Adrenal gland (tissue), 12 donors: Measurements from ENCODE around the gene ARSJ. TPM values are rescaled to one million over a fixed set of nuclear protein-coding genes. Genes with fewer than 3 reads are reported as not detected.

ENCODE experiments used
- DNase-seq, 7 donors: peaks; one replicate each; pipeline ENCODE4 v3.0.0-alpha.2; 2019 to 2020
- H3K27ac ChIP-seq, 5 donors: fragments of 200-600 bp; sonication (generic) in 4 of 5; 1 replicate in 3 of 5; 2 replicates in 2 of 5; pipeline versions ENCODE4 v1.5.1 to v1.8.0; 2016 to 2020; ENCODE audit warnings: mild to moderate bottlenecking in 1 of 5
- H3K27me3 ChIP-seq: fragments of 200-600 bp; 2 replicates; pipeline ENCODE4 v1.8.0; 2021
- H3K36me3 ChIP-seq, 2 donors: fragments of 200-600 bp; replicated peaks in 1 of 2; 1 replicate in 1 of 2; 2 replicates in 1 of 2; pipeline versions ENCODE4 v1.5.1 to v1.8.0; 2018 to 2022
- H3K4me1 ChIP-seq, 2 donors: fragments of 200-600 bp; replicated peaks in 1 of 2; 1 replicate in 1 of 2; 2 replicates in 1 of 2; pipeline versions ENCODE4 v1.5.1 to v1.8.0; 2018 to 2021
- H3K4me3 ChIP-seq, 4 donors: fragments of 200-600 bp; sonication (generic) in 3 of 4; one replicate each; pipeline ENCODE4 v1.5.1; 2016 to 2018
- H3K9me3 ChIP-seq, 3 donors: fragments of 200-600 bp; sonication (generic) in 1 of 3; replicated peaks in 1 of 3; 1 replicate in 2 of 3; 2 replicates in 1 of 3; pipeline versions ENCODE4 v1.5.1 to v1.8.0; 2016 to 2021
- POLR2A ChIP-seq, 2 donors: fragments of 450-650 bp; IDR thresholded peaks; one replicate each; pipeline ENCODE4 v1.6.1; 2017; ENCODE audit warnings: antibody characterized with exemption in 2 of 2, mild to moderate bottlenecking in 2 of 2, moderate library complexity in 1 of 2
- WGBS, 4 donors: extraction: QIAGEN DNeasy Blood & Tissue Kit in 2 of 4; methylation state at CpG; one replicate each; pipeline versions ENCODE4 v1.1.5 to v1.1.7; 2013 to 2017; 5-methylcytosine and 5-hydroxymethylcytosine counted together
- intact Hi-C, 2 donors: fragments of 100-400 bp; cut with DNase I; formaldehyde crosslinking; loops; one replicate each; pipeline versions ENCODE4 v1.14.1 to v1.15.0; 2022 to 2023
- polyA plus RNA-seq, 3 donors: library from polyadenylated mRNA; stranded (reverse); fragments of 200-250 nt in 2 of 3; fragments of 350-450 nt in 1 of 3; fragmentation: Illumina TruSeq in 1 of 3; extraction: RNeasy Lipid Tissue Mini Kit (QIAGEN cat#74804) in 1 of 3; gene quantifications; one replicate each; pipeline ENCODE4 v1.2.3, GENCODE V29; 2013 to 2014
- total RNA-seq, 9 donors: library from RNA; depleted of rRNA in 4 of 9; stranded (reverse); fragments of >200 nt in 4 of 9; fragments of 120-200 nt in 1 of 9; fragmentation: NEBNext Ultra II Directional in 1 of 9; extraction: Animal tissue kit (Norgen Biotek cat#: 25700) in 1 of 9; gene quantifications; one replicate each; pipeline versions ENCODE4 v1.1.0 to v1.2.4, GENCODE V29; 2013 to 2023
- TF ChIP-seq, protein P1 (sequence below), 6 experiments: fragments of 450-650 bp in 4 of 6; fragments of 200-600 bp in 2 of 6; sonication (generic) in 1 of 6; IDR thresholded peaks; 1 replicate in 5 of 6; 2 replicates in 1 of 6; pipeline versions ENCODE4 v1.5.1 to v1.8.0; 2016 to 2021; ENCODE audit warnings: antibody characterized with exemption in 6 of 6, mild to moderate bottlenecking in 2 of 6, moderate library complexity in 1 of 6
- donor health status: healthy with polysubstance abuse.
- donor health status: Bipolar disorder and iron deficiency.
- donor health status: DM: yes; HTN: yes; CAD: no.
- donor health status: DM: no; HTN: no; CAD: no.
- donor health status: DM: no; HTN: no; CAD: no.
- donor health status: DM: yes; HTN: yes; CAD: no.

The ARSJ gene
- total and polyA plus RNA-seq, 12 donors, result 0.48 to 6.1 (median 3.0) TPM

DNA sequence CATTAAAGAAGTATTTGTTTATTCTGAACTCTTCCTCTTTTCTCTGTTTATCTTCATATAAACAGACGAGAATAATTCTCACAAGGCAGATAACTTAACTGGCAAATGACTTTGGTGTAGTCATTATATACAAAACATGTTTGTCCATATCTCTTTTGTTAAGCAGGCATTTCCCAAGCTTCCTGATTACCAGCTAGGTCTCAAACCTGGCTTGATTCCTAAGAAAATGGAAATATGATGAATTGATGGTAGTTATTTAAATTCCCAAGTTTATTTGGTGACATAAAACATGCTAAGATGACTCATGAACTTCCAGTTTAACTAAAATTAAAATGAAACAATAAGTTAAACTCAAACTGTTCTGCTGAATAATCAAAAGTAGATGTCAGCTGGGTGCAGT, 96.8 kb downstream of the ARSJ start:
- intact Hi-C loops, result no loop called here
- no peaks in the 10 kb centered on the region for H3K27me3 ChIP-seq
- no peak overlapping the region for H3K27ac ChIP-seq
- no peaks in the 10 kb centered on the region for H3K9me3 ChIP-seq
- 38 to 53% (median 50%) methylated on average over 1 of the region's 1 CpG for WGBS, 4 donors
- no peak for DNase-seq
- no peaks in the 10 kb centered on the region for H3K36me3 ChIP-seq
- no peak for TF ChIP-seq POLR2A (IDR thresholded peaks at IDR 0.05)
- TF ChIP-seq, protein P1, sequence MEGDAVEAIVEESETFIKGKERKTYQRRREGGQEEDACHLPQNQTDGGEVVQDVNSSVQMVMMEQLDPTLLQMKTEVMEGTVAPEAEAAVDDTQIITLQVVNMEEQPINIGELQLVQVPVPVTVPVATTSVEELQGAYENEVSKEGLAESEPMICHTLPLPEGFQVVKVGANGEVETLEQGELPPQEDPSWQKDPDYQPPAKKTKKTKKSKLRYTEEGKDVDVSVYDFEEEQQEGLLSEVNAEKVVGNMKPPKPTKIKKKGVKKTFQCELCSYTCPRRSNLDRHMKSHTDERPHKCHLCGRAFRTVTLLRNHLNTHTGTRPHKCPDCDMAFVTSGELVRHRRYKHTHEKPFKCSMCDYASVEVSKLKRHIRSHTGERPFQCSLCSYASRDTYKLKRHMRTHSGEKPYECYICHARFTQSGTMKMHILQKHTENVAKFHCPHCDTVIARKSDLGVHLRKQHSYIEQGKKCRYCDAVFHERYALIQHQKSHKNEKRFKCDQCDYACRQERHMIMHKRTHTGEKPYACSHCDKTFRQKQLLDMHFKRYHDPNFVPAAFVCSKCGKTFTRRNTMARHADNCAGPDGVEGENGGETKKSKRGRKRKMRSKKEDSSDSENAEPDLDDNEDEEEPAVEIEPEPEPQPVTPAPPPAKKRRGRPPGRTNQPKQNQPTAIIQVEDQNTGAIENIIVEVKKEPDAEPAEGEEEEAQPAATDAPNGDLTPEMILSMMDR (IDR thresholded peaks at IDR 0.05), result no peak
- H3K4me1 ChIP-seq, result no peaks in the 10 kb centered on the region
- H3K4me3 ChIP-seq, result no peak overlapping the region

DNA sequence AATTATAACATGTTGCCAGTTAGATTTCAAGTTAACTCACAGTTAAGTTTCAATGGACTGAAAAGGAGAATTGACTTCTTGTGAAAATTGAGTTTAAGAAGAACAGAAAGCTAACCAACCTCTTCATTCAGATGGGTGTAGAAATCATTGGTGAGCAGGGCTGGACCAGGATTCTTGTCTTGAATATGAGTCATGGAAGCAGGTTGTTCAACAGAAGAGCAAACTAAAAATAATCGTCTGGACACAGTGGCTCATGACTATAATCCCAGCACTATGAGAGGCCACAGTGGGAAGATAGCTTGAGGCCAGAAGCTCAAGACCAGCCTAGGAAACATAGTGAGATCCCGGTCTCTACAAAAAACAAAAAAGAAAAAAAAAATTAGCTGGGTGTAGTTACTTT, 98.2 kb downstream of the ARSJ start:
- H3K27me3 ChIP-seq, result no peaks in the 10 kb centered on the region
- WGBS, 4 donors, result 77 to 88% (median 82%) methylated on average over 1 to 2 of the region's 2 CpGs
- no peaks in the 10 kb centered on the region for H3K4me1 ChIP-seq
- intact Hi-C loops, result no loop called here
- no peak overlapping the region for H3K27ac ChIP-seq
- no peak for DNase-seq
- no peak overlapping the region for H3K4me3 ChIP-seq
- H3K9me3 ChIP-seq, result no peaks in the 10 kb centered on the region
- no peaks in the 10 kb centered on the region for H3K36me3 ChIP-seq
- TF ChIP-seq, protein P1 (IDR thresholded peaks at IDR 0.05), result no peak
- no peak for TF ChIP-seq POLR2A (IDR thresholded peaks at IDR 0.05)

DNA sequence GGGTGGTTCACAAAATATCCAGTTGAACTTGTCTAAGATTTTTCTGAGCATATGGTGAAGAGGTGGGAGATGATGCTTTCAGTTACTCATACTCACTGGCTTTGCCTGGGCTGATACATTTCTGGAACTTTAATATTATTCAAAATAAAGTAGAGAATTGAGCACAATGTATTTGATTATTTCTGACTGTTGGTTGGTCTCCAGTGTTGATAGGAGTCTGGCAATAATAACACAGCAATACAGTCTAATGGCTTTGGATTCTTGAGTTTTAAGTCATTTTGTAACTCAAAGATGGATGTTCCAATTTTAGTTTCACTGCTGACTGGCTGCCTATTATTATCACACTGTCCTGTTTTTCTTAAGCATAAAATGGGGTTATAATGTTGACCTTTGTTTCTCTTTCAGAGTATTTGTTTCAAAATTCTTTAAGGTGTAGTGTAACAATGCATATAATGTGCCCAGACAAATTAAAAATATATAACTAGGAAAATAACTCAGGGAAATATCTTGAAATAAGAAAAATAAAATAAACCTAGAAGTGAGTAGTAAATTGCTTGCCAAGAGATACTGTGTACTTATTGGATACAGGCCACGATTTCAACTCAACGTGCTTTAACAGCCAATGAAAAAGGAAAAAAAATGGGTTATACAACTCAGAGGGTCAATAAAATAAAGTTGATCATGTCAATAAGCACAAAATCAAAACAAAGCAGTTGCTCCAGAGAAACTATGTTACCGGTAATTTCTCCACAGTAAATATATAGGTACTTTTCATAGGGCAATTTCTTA, 99.0 kb downstream of the ARSJ start:
- no peaks in the 10 kb centered on the region for H3K36me3 ChIP-seq
- 46 to 75% (median 74%) methylated on average over 3 of the region's 3 CpGs for WGBS, 4 donors
- TF ChIP-seq POLR2A (IDR thresholded peaks at IDR 0.05), result no peak
- TF ChIP-seq, protein P1 (IDR thresholded peaks at IDR 0.05), result no peak
- H3K4me3 ChIP-seq, result no peak overlapping the region
- no peak for DNase-seq
- H3K4me1 ChIP-seq, result no peaks in the 10 kb centered on the region
- H3K27me3 ChIP-seq, result no peaks in the 10 kb centered on the region
- no peak overlapping the region for H3K27ac ChIP-seq
- intact Hi-C loops, result no loop called here
- no peaks in the 10 kb centered on the region for H3K9me3 ChIP-seq

DNA sequence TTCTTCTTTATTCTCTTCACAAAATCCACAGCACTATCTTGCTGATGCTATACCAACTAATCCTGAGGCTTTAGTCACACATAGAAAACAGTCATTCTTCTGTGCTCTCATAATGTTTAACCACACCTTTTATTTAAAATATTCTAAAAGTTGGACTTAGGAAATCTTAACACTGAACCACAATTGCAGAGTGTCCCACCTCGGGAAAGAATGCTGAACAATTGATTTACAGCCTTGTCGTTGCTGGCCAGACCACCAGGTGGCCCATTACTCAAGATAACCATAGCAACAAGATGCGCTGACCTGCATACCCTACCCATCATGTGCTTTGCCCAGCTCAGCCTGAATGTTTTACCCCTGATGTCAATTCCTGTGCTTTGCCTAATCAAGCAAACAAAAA, 100.8 kb downstream of the ARSJ start:
- no peaks in the 10 kb centered on the region for H3K9me3 ChIP-seq
- no peak for DNase-seq
- TF ChIP-seq, protein P1 (IDR thresholded peaks at IDR 0.05), result no peak
- no peak for TF ChIP-seq POLR2A (IDR thresholded peaks at IDR 0.05)
- intact Hi-C loops, result no loop called here
- 8 to 22% (median 22%) methylated on average over 3 of the region's 3 CpGs for WGBS, 4 donors
- H3K4me1 ChIP-seq, result no peaks in the 10 kb centered on the region
- no peaks in the 10 kb centered on the region for H3K27me3 ChIP-seq
- H3K4me3 ChIP-seq, result no peak overlapping the region
- no peak overlapping the region for H3K27ac ChIP-seq
- H3K36me3 ChIP-seq, result no peaks in the 10 kb centered on the region
